ENCODE measurements around the gene NTRK3.

Gene NTRK3

GRCh38 chr15:88083811-88084760 lies 172.5 kb downstream of the NTRK3 start:
- ATAC-seq: no peak
- TF ChIP-seq ZNF70 (CRISPR knock-in tag; IDR thresholded peaks at IDR 0.05) (no peak), ZFP3 (CRISPR knock-in tag; IDR thresholded peaks at IDR 0.05) (no peak), ESRRG (CRISPR knock-in tag; IDR thresholded peaks at IDR 0.05) (no peak), TCF4 (CRISPR knock-in tag; IDR thresholded peaks at IDR 0.05; ENCODE audit: borderline replicate concordance) (no peak), ARNTL (CRISPR knock-in tag; IDR thresholded peaks at IDR 0.05; ENCODE audit: borderline replicate concordance, low read depth) (no peak), CSRNP3 (CRISPR knock-in tag; IDR thresholded peaks at IDR 0.05) (no peak), SNAI2 (CRISPR knock-in tag; IDR thresholded peaks at IDR 0.05) (no peak), CSDC2 (CRISPR knock-in tag; IDR thresholded peaks at IDR 0.05) (no peak), POU6F1 (CRISPR knock-in tag; IDR thresholded peaks at IDR 0.05; ENCODE audit: borderline replicate concordance, low read depth) (no peak), TOX (CRISPR knock-in tag; IDR thresholded peaks at IDR 0.05; ENCODE audit: borderline replicate concordance) (no peak)

- TF ChIP-seq SNAI2 (CRISPR knock-in tag; IDR thresholded peaks at IDR 0.05) (no peak), ZFP30 (CRISPR knock-in tag; IDR thresholded peaks at IDR 0.05) (no peak), ZFP3 (CRISPR knock-in tag; IDR thresholded peaks at IDR 0.05) (no peak), ZC3H10 (CRISPR knock-in tag; IDR thresholded peaks at IDR 0.05) (no peak), RARB (CRISPR knock-in tag; IDR thresholded peaks at IDR 0.05) (no peak)
Observed at GRCh38 chr15:88080616-88081015, 175.9 kb downstream of the NTRK3 start.

GRCh38 chr15:88077296-88078020 lies 179.1 kb downstream of the NTRK3 start:
- no peak for TF ChIP-seq ZNF8 (CRISPR knock-in tag; IDR thresholded peaks at IDR 0.05)
- no peak for TF ChIP-seq ESRRG (CRISPR knock-in tag; IDR thresholded peaks at IDR 0.05)
- TF ChIP-seq OSR1 (CRISPR knock-in tag; IDR thresholded peaks at IDR 0.05): no peak
- TF ChIP-seq PATZ1 (CRISPR knock-in tag; IDR thresholded peaks at IDR 0.05; ENCODE audit: borderline replicate concordance): no peak
- no peak for ATAC-seq

More at GRCh38 chr15:88080616-88081015, 175.9 kb downstream of the NTRK3 start:
- ATAC-seq: no peak

- no peak for TF ChIP-seq RARB (CRISPR knock-in tag; IDR thresholded peaks at IDR 0.05)
- no peak for ATAC-seq
Observed at GRCh38 chr15:88076328-88076727, 180.2 kb downstream of the NTRK3 start.

DNA sequence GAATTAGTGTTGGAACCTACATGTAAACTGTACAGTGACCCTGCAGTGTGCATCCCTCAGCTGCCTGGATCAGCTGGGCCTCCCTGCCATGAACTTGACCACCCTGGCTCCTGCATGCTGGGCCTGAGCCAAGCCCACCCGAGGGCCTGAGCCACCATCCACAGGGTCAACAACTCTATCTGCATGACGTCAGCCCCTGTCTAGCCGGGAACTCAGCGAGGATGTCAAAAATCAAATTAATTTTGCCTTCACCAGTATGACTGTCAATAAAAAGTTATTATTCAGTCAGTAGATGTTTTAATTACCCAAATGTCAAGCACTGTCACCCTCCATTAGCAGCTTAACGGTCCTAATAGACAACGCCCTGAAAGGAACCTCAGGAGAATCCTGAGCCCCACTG lies 181.4 kb downstream of the NTRK3 start:
- no peak for ATAC-seq
- TF ChIP-seq, protein P1, sequence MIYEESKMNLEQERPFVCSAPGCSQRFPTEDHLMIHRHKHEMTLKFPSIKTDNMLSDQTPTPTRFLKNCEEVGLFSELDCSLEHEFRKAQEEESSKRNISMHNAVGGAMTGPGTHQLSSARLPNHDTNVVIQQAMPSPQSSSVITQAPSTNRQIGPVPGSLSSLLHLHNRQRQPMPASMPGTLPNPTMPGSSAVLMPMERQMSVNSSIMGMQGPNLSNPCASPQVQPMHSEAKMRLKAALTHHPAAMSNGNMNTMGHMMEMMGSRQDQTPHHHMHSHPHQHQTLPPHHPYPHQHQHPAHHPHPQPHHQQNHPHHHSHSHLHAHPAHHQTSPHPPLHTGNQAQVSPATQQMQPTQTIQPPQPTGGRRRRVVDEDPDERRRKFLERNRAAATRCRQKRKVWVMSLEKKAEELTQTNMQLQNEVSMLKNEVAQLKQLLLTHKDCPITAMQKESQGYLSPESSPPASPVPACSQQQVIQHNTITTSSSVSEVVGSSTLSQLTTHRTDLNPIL (CRISPR knock-in tag; IDR thresholded peaks at IDR 0.05; ENCODE audit: low read depth): no peak
- no peak for TF ChIP-seq ESRRG (CRISPR knock-in tag; IDR thresholded peaks at IDR 0.05)
- TF ChIP-seq CSRNP3 (CRISPR knock-in tag; IDR thresholded peaks at IDR 0.05): no peak
- no peak for TF ChIP-seq TOX (CRISPR knock-in tag; IDR thresholded peaks at IDR 0.05; ENCODE audit: borderline replicate concordance)
- TF ChIP-seq SNAI2 (CRISPR knock-in tag; IDR thresholded peaks at IDR 0.05): no peak
- TF ChIP-seq ZNF565 (CRISPR knock-in tag; conservative IDR thresholded peaks at IDR 0.05; ENCODE audit: low read depth): no peak
- TF ChIP-seq ZNF70 (CRISPR knock-in tag; IDR thresholded peaks at IDR 0.05): no peak
- TF ChIP-seq ZC3H10 (CRISPR knock-in tag; IDR thresholded peaks at IDR 0.05): no peak
- TF ChIP-seq BACH2 (CRISPR knock-in tag; IDR thresholded peaks at IDR 0.05; ENCODE audit: borderline replicate concordance): no peak
- TF ChIP-seq PPARA (CRISPR knock-in tag; IDR thresholded peaks at IDR 0.05; ENCODE audit: borderline replicate concordance): no peak
- TF ChIP-seq PATZ1 (CRISPR knock-in tag; IDR thresholded peaks at IDR 0.05; ENCODE audit: borderline replicate concordance): no peak

Data from SK-N-SH treated with all-trans-retinoic acid at 6 μM for 48 hours (cell line).